GM23338 (cell line): ENCODE measurements around the gene MTX2. TPM values are rescaled to one million over a fixed set of nuclear protein-coding genes. Genes with fewer than 3 reads are reported as not detected.
A peak's percentile ranks its signal among the peaks of the same experiment; 100 is the strongest.

ENCODE experiments used
- ATAC-seq: fragments of 200-7000 bp; cut with Tn5 transposase; 3 replicates; pipeline ENCODE4 v1.9.1; 2020
- DNase-seq: peaks from one replicate; pipeline ENCODE4 v3.0.0-alpha.2; 2015; ENCODE audit warnings: low spot score
- H2AFZ ChIP-seq: fragments of 200-600 bp; sonication (generic); 2 replicates; pipeline ENCODE4 v1.8.0; 2016; ENCODE audit warnings: antibody characterized with exemption, mild to moderate bottlenecking, moderate library complexity
- H3F3A ChIP-seq: fragments of 200-600 bp; sonication (generic); replicated peaks from 2 replicates; pipeline ENCODE4 v1.8.0; 2017; ENCODE audit warnings: antibody characterized with exemption, mixed run types, low read depth
- H3K27ac ChIP-seq: fragments of 200-600 bp; sonication (generic); 2 replicates; pipeline ENCODE4 v1.6.1; 2016; ENCODE audit warnings: low read depth
- H3K27me3 ChIP-seq: fragments of 200-600 bp; sonication (generic); 2 replicates; pipeline ENCODE4 v1.8.0; 2016; ENCODE audit warnings: mild to moderate bottlenecking, mixed run types, moderate library complexity; ENCODE audit not compliant: insufficient read depth
- H3K36me3 ChIP-seq: fragments of 200-600 bp; sonication (generic); 2 replicates; pipeline ENCODE4 v1.8.0; 2016; ENCODE audit warnings: mild to moderate bottlenecking; ENCODE audit not compliant: insufficient read depth
- H3K4me1 ChIP-seq: fragments of 200-600 bp; sonication (generic); 2 replicates; pipeline ENCODE4 v1.8.0; 2016; ENCODE audit warnings: mild to moderate bottlenecking, moderate library complexity; ENCODE audit not compliant: insufficient read depth
- H3K4me2 ChIP-seq: fragments of 200-600 bp; sonication (generic); 2 replicates; pipeline ENCODE4 v1.7.1; 2017; ENCODE audit warnings: mixed run types
- H3K4me3 ChIP-seq: fragments of 200-600 bp; sonication (generic); 2 replicates; pipeline ENCODE4 v1.6.1; 2016; ENCODE audit warnings: mixed run types
- H3K79me2 ChIP-seq: fragments of 200-600 bp; sonication (generic); replicated peaks from 2 replicates; pipeline ENCODE4 v1.8.0; 2017; ENCODE audit warnings: mild to moderate bottlenecking; ENCODE audit not compliant: insufficient read depth
- H3K9me2 ChIP-seq: fragments of 200-600 bp; sonication (generic); 2 replicates; pipeline ENCODE4 v1.8.0; 2017; ENCODE audit not compliant: insufficient read depth
- H4K20me1 ChIP-seq: fragments of 200-600 bp; sonication (generic); replicated peaks from 2 replicates; pipeline ENCODE4 v1.8.0; 2017; ENCODE audit warnings: mild to moderate bottlenecking; ENCODE audit not compliant: insufficient read depth
- H3K27ac Mint-ChIP-seq: 2 replicates; pipeline ENCODE4 v1.8.0; 2020; ENCODE audit warnings: inconsistent platforms, mild to moderate bottlenecking, moderate library complexity, mixed read lengths
- H3K27me3 Mint-ChIP-seq: 3 replicates; pipeline ENCODE4 v1.8.0; 2022; ENCODE audit warnings: low read depth, mild to moderate bottlenecking, moderate library complexity, mixed read lengths, inconsistent platforms; ENCODE audit not compliant: insufficient read depth, poor library complexity
- H3K36me3 Mint-ChIP-seq: 3 replicates; pipeline ENCODE4 v1.8.0; 2021; ENCODE audit warnings: low read depth, mild to moderate bottlenecking, inconsistent platforms, moderate library complexity, mixed read lengths
- H3K4me1 Mint-ChIP-seq: 3 replicates; pipeline ENCODE4 v1.8.0; 2020; ENCODE audit warnings: mild to moderate bottlenecking, inconsistent platforms, mixed read lengths
- H3K4me3 Mint-ChIP-seq: 3 replicates; pipeline ENCODE4 v1.8.0; 2021; ENCODE audit warnings: moderate library complexity, mild to moderate bottlenecking, inconsistent platforms, mixed read lengths
- H3K9me3 Mint-ChIP-seq: 3 replicates; pipeline ENCODE4 v1.8.0; 2020; ENCODE audit warnings: moderate library complexity, mild to moderate bottlenecking, inconsistent platforms, mixed read lengths
- CREB1 ChIP-seq: fragments of 250-450 bp; sonication (Bioruptor Pico); IDR thresholded peaks from 2 replicates; pipeline ENCODE4 v1.5.0; 2020; ENCODE audit warnings: low read depth, mild to moderate bottlenecking, moderate library complexity
- EZH2phosphoT487 ChIP-seq: fragments of 200-600 bp; sonication (generic); IDR thresholded peaks from one replicate; pipeline ENCODE4 v1.8.1; 2018; ENCODE audit warnings: antibody characterized with exemption; ENCODE audit not compliant: unreplicated experiment
- NANOG ChIP-seq: IDR thresholded peaks from 2 replicates; pipeline ENCODE4 v1.6.1; 2016; ENCODE audit warnings: antibody characterized with exemption, borderline replicate concordance
- ZNF114 ChIP-seq: fragments of 250-450 bp; sonication (Bioruptor Pico); IDR thresholded peaks from 2 replicates; pipeline ENCODE4 v1.5.0; 2020; ENCODE audit warnings: mild to moderate bottlenecking, moderate library complexity
- polyA plus RNA-seq: library from polyadenylated mRNA; unstranded; fragments of >200 nt; fragmentation: Nextera tagmentation; extraction: Ambion mirVana; gene quantifications from 2 replicates; pipeline ENCODE4 v1.2.1, GENCODE V29; 2016
- total RNA-seq: library from RNA; depleted of rRNA; stranded (reverse); fragments of >200 nt; shearing (Covaris generic); gene quantifications from 2 replicates; pipeline ENCODE4 v1.2.3, GENCODE V29; 2014
- TF ChIP-seq, protein P1 (sequence below): fragments of 250-450 bp; sonication (Bioruptor Pico); IDR thresholded peaks from 2 replicates; pipeline ENCODE4 v1.5.0; 2020; ENCODE audit warnings: mild to moderate bottlenecking, moderate library complexity
- TF ChIP-seq, protein P2 (sequence below): IDR thresholded peaks from 2 replicates; pipeline ENCODE4 v1.6.1; 2016; ENCODE audit warnings: antibody characterized with exemption
- TF ChIP-seq, protein P3 (sequence below), 2 experiments: fragments of 200-600 bp in 1 of 2; sonication (generic) in 1 of 2; conservative IDR thresholded peaks; 2 replicates each; pipeline versions ENCODE4 v1.5.1 to v1.6.1; 2016 to 2017; ENCODE audit warnings: antibody characterized with exemption in 2 of 2, low read depth in 2 of 2, mild to moderate bottlenecking in 2 of 2, moderate library complexity in 1 of 2

Gene MTX2
- total and polyA plus RNA-seq, 2 experiments from 2014 or later: 37.5 to 81.7 TPM

DNA sequence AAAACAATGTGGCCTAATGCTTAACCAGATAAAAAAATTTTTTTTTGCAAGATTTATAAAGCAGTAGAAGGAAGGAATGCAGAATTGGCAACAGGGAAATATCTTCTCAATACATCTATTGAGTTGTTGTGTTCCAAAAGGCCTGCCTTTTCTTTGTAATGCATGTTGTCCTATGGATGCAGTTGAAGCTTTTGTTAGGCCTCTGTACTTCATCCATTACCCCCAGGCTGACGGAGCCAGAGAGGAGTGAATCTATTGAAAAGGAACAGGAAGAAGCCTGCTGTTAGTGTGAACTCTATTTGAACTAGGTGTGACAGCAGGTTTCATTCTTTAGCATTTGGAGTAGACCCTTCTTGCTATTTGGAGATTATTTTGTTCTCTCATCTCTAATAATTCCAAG lies 56.5 kb downstream of the MTX2 start:
- Histone ChIP-seq H3F3A (no peaks in the 10 kb centered on the region), H3K9me2 (no peaks in the 10 kb centered on the region), H3K27ac (no peak overlapping the region), H3K4me1 (peaks cover 27% of the 10 kb centered on the region), H4K20me1 (no peaks in the 10 kb centered on the region; the same call in 1 of the 2 replicates), H3K4me2 (peak overlapping the region; percentile 22), H3K27me3 (no peaks in the 10 kb centered on the region), H3K79me2 (no peaks in the 10 kb centered on the region), H3K4me3 (peak overlapping the region; percentile 2; the same call in 1 of the 2 replicates), H2AFZ (no peak overlapping the region), H3K36me3 (no peaks in the 10 kb centered on the region)
- H3K9me3 Mint-ChIP-seq: no peaks in the 10 kb centered on the region
- ATAC-seq (peak; percentile 100), DNase-seq (peak; percentile 94)
- H3K27me3 Mint-ChIP-seq: no peaks in the 10 kb centered on the region
- peaks cover 52% of the 10 kb centered on the region for H3K4me1 Mint-ChIP-seq
- peak overlapping the region; percentile 57 for H3K4me3 Mint-ChIP-seq
- H3K27ac Mint-ChIP-seq: peak overlapping the region; percentile 85
- TF ChIP-seq ZNF114 (CRISPR knock-in tag) (no peak), EZH2phosphoT487 (no peak), NANOG (peak; percentile 43; the same call in 1 of the 2 replicates), CREB1 (CRISPR knock-in tag) (0 out of 2 replicates have a peak, but pooled peaks have one; percentile 24)
- TF ChIP-seq, protein P1, sequence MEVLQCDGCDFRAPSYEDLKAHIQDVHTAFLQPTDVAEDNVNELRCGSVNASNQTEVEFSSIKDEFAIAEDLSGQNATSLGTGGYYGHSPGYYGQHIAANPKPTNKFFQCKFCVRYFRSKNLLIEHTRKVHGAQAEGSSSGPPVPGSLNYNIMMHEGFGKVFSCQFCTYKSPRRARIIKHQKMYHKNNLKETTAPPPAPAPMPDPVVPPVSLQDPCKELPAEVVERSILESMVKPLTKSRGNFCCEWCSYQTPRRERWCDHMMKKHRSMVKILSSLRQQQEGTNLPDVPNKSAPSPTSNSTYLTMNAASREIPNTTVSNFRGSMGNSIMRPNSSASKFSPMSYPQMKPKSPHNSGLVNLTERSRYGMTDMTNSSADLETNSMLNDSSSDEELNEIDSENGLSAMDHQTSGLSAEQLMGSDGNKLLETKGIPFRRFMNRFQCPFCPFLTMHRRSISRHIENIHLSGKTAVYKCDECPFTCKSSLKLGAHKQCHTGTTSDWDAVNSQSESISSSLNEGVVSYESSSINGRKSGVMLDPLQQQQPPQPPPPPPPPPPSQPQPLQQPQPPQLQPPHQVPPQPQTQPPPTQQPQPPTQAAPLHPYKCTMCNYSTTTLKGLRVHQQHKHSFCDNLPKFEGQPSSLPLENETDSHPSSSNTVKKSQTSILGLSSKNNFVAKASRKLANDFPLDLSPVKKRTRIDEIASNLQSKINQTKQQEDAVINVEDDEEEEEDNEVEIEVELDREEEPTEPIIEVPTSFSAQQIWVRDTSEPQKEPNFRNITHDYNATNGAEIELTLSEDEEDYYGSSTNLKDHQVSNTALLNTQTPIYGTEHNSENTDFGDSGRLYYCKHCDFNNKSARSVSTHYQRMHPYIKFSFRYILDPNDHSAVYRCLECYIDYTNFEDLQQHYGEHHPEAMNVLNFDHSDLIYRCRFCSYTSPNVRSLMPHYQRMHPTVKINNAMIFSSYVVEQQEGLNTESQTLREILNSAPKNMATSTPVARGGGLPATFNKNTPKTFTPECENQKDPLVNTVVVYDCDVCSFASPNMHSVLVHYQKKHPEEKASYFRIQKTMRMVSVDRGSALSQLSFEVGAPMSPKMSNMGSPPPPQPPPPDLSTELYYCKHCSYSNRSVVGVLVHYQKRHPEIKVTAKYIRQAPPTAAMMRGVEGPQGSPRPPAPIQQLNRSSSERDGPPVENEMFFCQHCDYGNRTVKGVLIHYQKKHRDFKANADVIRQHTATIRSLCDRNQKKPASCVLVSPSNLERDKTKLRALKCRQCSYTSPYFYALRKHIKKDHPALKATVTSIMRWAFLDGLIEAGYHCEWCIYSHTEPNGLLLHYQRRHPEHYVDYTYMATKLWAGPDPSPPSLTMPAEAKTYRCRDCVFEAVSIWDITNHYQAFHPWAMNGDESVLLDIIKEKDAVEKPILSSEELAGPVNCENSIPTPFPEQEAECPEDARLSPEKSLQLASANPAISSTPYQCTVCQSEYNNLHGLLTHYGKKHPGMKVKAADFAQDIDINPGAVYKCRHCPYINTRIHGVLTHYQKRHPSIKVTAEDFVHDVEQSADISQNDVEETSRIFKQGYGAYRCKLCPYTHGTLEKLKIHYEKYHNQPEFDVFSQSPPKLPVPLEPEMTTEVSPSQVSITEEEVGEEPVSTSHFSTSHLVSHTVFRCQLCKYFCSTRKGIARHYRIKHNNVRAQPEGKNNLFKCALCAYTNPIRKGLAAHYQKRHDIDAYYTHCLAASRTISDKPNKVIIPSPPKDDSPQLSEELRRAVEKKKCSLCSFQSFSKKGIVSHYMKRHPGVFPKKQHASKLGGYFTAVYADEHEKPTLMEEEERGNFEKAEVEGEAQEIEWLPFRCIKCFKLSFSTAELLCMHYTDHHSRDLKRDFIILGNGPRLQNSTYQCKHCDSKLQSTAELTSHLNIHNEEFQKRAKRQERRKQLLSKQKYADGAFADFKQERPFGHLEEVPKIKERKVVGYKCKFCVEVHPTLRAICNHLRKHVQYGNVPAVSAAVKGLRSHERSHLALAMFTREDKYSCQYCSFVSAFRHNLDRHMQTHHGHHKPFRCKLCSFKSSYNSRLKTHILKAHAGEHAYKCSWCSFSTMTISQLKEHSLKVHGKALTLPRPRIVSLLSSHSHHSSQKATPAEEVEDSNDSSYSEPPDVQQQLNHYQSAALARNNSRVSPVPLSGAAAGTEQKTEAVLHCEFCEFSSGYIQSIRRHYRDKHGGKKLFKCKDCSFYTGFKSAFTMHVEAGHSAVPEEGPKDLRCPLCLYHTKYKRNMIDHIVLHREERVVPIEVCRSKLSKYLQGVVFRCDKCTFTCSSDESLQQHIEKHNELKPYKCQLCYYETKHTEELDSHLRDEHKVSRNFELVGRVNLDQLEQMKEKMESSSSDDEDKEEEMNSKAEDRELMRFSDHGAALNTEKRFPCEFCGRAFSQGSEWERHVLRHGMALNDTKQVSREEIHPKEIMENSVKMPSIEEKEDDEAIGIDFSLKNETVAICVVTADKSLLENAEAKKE (CRISPR knock-in tag): 0 out of 2 replicates have a peak, but pooled peaks have one; percentile 53
- TF ChIP-seq, protein P2, sequence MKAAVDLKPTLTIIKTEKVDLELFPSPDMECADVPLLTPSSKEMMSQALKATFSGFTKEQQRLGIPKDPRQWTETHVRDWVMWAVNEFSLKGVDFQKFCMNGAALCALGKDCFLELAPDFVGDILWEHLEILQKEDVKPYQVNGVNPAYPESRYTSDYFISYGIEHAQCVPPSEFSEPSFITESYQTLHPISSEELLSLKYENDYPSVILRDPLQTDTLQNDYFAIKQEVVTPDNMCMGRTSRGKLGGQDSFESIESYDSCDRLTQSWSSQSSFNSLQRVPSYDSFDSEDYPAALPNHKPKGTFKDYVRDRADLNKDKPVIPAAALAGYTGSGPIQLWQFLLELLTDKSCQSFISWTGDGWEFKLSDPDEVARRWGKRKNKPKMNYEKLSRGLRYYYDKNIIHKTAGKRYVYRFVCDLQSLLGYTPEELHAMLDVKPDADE: peak; percentile 64
- TF ChIP-seq, protein P3, sequence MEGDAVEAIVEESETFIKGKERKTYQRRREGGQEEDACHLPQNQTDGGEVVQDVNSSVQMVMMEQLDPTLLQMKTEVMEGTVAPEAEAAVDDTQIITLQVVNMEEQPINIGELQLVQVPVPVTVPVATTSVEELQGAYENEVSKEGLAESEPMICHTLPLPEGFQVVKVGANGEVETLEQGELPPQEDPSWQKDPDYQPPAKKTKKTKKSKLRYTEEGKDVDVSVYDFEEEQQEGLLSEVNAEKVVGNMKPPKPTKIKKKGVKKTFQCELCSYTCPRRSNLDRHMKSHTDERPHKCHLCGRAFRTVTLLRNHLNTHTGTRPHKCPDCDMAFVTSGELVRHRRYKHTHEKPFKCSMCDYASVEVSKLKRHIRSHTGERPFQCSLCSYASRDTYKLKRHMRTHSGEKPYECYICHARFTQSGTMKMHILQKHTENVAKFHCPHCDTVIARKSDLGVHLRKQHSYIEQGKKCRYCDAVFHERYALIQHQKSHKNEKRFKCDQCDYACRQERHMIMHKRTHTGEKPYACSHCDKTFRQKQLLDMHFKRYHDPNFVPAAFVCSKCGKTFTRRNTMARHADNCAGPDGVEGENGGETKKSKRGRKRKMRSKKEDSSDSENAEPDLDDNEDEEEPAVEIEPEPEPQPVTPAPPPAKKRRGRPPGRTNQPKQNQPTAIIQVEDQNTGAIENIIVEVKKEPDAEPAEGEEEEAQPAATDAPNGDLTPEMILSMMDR (conservative IDR thresholded peaks at IDR 0.05; ENCODE audit: low read depth in 2 of 2): no peak
- H3K36me3 Mint-ChIP-seq: peaks cover 6% of the 10 kb centered on the region; the same call in 1 of the 3 replicates
